GM21528 (cell line): Measurements from ENCODE around the gene CDC25B.

Experiments
- ATAC-seq: cut with Tn5 transposase; IDR thresholded peaks from one replicate; pipeline ENCODE4 v1.9.1; 2021; ENCODE audit warnings: mild to moderate bottlenecking, moderate library complexity; ENCODE audit not compliant: unreplicated experiment, low FRiP score

The CDC25B gene

GRCh38 chr20:3763671-3764601 lies 32.2 kb upstream of the CDC25B start:
- ATAC-seq: no peak

- no peak for ATAC-seq
These were observed 31.5 kb upstream of the CDC25B start for GRCh38 chr20:3764659-3765058.

- ATAC-seq: no peak
These were observed 30.8 kb upstream of the CDC25B start for GRCh38 chr20:3765171-3765882.

- ATAC-seq: no peak
These were observed 29.5 kb upstream of the CDC25B start for GRCh38 chr20:3766422-3767109.

GRCh38 chr20:3767110-3767426 lies 29.0 kb upstream of the CDC25B start:
- peak; percentile 2 for ATAC-seq

- ATAC-seq: peak; percentile 93
These were observed 28.4 kb upstream of the CDC25B start, which contains the start of gene ADISSP for GRCh38 chr20:3767427-3768341. TSS of gene ADISSP (minus strand) at chr20:3767753. CDS start at chr20:3760100, 7,653 bp downstream.

GRCh38 chr20:3768342-3769130 lies 27.6 kb upstream of the CDC25B start:
- peak; percentile 45 for ATAC-seq

- ATAC-seq: no peak
These were observed 24.5 kb upstream of the CDC25B start for GRCh38 chr20:3771552-3772058.

GRCh38 chr20:3775457-3776108 lies 20.5 kb upstream of the CDC25B start:
- ATAC-seq: no peak

GRCh38 chr20:3777381-3777715 lies 18.8 kb upstream of the CDC25B start:
- no peak for ATAC-seq

GRCh38 chr20:3777716-3778629 lies 18.1 kb upstream of the CDC25B start:
- no peak for ATAC-seq

GRCh38 chr20:3778976-3779375 lies 17.1 kb upstream of the CDC25B start:
- no peak for ATAC-seq

- peak; percentile 43 for ATAC-seq
These were observed 14.8 kb upstream of the CDC25B start, which contains the start of gene SPEF1 for GRCh38 chr20:3781153-3781910. TSS of gene SPEF1 (minus strand) at chr20:3781448. CDS start at chr20:3781287, 161 bp downstream.

GRCh38 chr20:3782597-3782996 lies 13.5 kb upstream of the CDC25B start:
- no peak for ATAC-seq

GRCh38 chr20:3783068-3783489 lies 13.0 kb upstream of the CDC25B start:
- no peak for ATAC-seq

GRCh38 chr20:3783511-3784195 lies 12.5 kb upstream of the CDC25B start:
- ATAC-seq: no peak
